ENCODE measurements around the gene CELF2. TPM values are rescaled to one million over a fixed set of nuclear protein-coding genes. Genes with fewer than 3 reads are reported as not detected.
"Not testable (repeated sequence)": the region's sequence is repeated elsewhere in the genome, so short reads cannot be mapped to it uniquely, and the experiment has no call there.

CELF2 gene
- total RNA-seq, 1 donor from 2014 or later = 3.5 TPM

DNA sequence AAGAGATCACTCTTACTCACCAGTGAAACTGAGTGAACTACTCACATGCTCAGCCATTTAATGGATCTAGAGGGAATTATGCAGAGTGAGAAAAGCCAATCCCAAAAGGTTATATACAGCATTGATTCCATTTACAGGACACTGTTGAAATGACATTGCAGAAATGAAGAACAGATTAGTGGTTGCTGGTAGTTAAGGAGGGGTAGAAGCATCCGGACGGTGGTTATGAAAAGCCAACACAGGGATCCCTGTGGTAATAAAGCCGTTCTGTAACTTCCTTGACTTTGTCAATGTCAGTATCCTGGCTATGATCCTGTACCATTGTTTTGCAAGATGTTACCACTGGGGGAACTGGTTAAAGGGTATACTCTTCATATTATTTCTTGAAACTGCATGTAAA lies 340.3 kb downstream of the CELF2 start:
- ATAC-seq = no peak

DNA sequence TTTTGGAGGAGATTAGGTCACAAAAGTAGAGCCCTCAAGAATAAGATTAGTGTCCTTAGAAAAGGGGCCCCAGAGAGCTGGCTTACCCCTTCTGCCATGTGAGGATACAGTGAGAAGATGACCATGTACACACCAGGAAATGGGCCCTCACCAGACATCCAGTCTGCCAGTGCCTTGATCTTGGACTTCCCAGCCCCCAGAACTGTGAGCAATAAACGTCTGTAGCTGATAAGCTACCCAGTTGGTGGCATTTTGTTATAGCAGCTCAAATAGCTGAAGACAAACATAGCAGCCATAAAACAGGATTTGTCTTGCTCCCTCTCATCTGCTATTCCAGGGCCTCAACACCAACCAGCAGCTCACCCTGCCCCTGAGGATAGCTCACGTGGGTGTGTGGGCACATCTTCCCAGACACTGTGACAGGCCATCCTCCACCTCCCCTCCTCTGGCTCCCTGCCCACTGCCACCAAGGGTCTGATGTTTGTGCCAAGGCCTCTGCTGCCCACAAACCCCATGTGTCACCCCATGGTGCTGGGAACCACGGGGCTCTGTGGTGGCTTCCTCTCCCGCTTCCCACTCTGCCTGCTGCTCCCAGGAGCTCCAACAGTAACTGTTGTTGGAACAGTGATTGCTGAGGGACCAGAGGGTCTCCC lies 341.4 kb downstream of the CELF2 start:
- no peak for ATAC-seq

- no peak for ATAC-seq
These were observed 342.2 kb downstream of the CELF2 start for GRCh38 chr10:11359869-11360268.

- no peak for ATAC-seq
These were observed 345.8 kb downstream of the CELF2 start for GRCh38 chr10:11363497-11363896.

DNA sequence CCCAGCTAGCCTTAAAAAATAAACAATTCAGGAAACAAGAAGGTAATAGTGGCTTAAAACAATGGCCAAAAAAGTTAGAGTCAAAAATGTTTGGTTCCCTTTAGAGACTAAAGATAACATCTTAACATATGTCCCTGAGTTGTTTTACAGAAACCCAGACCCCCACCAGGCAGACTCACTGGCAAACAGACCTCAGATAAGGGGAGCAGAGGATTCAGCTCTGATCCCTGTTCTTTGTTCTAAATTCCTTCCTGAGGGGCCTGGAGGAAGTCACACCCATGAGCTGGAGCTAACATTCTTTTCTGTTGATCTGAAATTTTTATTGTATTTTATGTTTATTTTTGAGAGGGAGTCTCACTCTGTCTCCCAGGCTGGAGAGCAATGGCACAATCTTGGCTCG lies 346.6 kb downstream of the CELF2 start:
- no peak for ATAC-seq

DNA sequence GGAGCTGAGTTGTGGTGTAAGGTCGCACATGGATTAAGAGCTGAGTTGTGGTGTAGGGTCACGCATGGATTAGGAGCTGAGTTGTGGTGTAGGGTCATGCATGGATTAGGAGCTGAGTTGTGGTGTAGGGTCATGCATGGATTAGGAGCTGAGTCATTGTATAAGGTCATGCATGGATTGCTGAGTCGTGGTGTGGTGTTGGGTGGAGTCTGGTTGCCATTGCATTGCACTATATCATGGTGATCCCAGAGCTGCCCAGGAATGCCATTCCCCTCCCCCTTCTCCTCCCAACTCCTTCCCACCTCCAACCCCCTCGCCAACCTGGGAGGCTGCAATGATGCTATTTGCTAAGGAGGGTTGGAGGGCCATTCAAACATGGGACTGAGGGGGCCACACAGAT lies 349.2 kb downstream of the CELF2 start:
- not testable (repeated sequence) for ATAC-seq

GRCh38 chr10:11367505-11367904 lies 349.8 kb downstream of the CELF2 start:
- ATAC-seq = no peak

DNA sequence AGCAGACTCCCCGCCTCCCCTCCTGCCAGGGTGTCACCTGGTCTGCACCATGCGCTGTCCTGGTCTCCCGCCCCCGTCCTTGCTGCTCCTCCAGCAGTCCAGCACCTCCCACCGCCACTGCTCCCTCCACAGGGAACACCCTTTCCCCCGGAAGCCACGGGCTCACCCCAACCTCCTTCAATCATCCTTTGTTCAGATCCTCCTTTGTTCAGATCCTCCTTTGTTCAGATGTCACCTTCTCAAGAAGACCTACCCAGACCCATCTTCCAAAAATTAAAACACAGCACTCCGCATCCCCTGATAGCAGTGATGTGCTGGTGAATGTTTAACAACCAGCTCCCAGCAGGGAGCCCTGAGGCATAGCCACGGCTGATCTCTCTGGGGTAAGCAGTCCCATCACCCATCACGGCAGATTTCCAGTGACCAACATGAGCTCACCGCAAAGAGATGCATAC lies 356.1 kb downstream of the CELF2 start:
- no peak for ATAC-seq

DNA sequence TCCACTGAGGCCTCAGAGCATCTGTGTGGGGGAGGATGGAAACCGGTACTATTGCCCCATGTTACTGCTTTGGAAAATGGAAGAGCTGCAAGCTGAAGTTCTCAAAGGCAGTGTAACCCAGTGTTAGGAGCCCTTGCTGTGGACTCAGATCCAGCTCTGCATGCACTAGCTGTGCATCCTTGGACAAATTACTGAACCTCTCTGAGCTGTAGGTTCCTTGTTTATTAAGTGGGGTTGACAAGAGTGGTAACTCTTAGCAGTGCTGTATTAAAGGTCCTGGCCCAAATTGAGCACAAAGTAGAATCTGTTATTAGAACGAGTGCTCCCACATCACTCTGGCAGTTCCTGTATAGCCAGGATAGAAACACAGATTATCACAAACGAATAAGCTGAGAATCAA lies 359.6 kb downstream of the CELF2 start:
- ATAC-seq = no peak

DNA sequence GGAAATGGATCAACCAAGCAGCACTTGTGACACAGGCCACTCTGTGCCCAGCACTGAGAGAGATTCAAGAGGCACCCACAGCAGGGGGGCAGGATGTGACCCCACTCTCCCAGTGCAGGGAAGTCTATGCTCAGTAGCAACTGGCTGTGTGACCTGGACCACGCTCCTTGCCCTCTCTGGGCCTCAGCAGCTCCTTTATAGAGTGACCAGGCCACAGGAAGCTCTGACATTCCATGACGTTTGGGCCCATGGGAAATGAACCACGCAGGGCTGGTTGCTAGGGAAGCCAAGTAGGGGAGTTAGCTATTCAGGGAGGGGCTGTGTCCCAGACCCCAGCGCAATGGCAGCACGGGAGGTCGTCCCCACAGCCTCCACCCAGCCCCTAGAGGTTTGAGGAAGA lies 361.2 kb downstream of the CELF2 start:
- no peak for ATAC-seq

DNA sequence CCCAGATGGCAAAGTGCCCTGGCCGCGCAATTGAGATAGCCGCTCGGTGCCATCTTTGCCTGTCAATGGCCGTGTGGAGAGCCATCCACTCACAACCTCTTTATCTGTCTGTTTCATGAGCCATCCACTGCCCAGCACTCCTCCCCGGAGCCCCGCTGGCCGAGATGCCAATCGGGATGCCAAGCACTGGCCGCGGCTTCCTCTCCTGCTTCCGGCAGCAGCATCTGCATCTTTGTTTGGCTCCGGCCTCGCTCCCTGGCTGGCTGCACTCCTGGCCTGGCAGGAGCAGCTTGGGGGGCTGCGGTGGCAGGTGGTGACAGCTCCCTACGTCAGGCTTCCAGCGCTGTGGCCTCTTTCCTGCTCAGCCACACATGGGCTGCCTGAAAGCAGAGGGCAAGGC lies 362.1 kb downstream of the CELF2 start:
- no peak for ATAC-seq

- no peak for ATAC-seq
These were observed 363.4 kb downstream of the CELF2 start for GRCh38 chr10:11381023-11381422.

- no peak for ATAC-seq
These were observed 363.8 kb downstream of the CELF2 start for GRCh38 chr10:11381511-11381910.

DNA sequence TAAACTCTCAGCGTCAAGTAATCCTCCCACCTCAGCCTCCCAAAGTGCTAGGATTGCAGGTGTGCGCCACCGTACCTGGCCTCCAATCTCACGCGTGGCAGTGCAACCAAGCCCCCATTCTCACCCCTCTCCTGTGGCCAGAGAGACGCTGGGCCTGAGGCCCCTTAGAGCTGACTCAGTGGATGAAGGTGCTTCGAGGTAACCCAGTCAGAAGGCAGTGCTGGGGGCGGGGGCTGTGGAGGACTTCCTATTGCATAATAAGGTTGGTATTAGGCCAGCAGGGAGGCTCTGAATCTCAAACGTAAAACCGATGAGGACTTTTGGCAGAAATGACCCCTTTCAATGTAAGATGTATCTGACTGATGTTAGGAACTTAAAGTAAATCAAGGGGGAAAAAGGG lies 364.5 kb downstream of the CELF2 start:
- ATAC-seq = no peak

GRCh38 chr10:11386044-11386443 lies 368.4 kb downstream of the CELF2 start:
- no peak for ATAC-seq
